Vagina (tissue), 2 donors: Measurements from ENCODE around the gene FBXW11.

Source experiments
- POLR2AphosphoS5 ChIP-seq, 2 donors: sonication (generic); formaldehyde crosslinking; IDR thresholded peaks; one replicate each; pipeline ENCODE4 v1.9.0; 2017; ENCODE audit warnings: antibody characterized with exemption in 2 of 2, mild to moderate bottlenecking in 2 of 2, low read depth in 1 of 2; ENCODE audit not compliant: insufficient read depth in 1 of 2
- TF ChIP-seq, protein P1 (sequence below), 3 experiments: fragments of 450-650 bp in 2 of 3; fragments of 200-600 bp in 1 of 3; sonication (generic) in 1 of 3; IDR thresholded peaks; one replicate each; pipeline ENCODE4 v1.5.1; 2017 to 2019; ENCODE audit warnings: antibody characterized with exemption in 3 of 3, mild to moderate bottlenecking in 2 of 3, moderate library complexity in 2 of 3

DNA sequence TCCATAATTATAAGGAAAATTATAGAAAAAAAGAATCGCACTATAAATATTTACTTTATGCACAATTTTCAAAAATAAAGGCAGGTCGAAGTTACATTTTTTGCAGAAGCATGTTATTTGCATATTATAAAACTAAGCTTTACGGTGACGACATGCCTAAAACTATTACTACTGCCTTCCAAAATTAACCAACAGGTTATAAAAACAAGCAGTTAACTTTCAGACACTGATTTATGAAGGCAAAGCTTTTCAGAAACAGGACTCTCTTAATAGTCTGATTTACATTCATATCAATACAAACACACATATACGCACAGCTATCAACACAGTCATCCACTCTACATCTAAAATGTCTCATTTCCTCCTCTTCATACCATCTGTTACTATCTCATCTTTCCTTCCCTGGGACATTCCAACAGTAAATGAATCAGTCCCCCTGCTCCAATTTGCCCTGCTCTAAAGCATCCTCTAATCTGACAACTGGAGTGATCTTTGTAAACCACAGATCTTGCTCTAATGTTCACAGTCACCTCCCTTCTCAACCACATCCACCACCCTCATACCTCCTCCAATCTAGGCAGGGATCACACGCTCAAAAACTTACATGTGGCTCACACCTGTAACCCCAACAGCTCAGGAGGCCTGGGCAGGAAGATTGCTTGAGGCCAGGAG lies 21.6 kb downstream of the FBXW11 start:
- TF ChIP-seq, protein P1, sequence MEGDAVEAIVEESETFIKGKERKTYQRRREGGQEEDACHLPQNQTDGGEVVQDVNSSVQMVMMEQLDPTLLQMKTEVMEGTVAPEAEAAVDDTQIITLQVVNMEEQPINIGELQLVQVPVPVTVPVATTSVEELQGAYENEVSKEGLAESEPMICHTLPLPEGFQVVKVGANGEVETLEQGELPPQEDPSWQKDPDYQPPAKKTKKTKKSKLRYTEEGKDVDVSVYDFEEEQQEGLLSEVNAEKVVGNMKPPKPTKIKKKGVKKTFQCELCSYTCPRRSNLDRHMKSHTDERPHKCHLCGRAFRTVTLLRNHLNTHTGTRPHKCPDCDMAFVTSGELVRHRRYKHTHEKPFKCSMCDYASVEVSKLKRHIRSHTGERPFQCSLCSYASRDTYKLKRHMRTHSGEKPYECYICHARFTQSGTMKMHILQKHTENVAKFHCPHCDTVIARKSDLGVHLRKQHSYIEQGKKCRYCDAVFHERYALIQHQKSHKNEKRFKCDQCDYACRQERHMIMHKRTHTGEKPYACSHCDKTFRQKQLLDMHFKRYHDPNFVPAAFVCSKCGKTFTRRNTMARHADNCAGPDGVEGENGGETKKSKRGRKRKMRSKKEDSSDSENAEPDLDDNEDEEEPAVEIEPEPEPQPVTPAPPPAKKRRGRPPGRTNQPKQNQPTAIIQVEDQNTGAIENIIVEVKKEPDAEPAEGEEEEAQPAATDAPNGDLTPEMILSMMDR (IDR thresholded peaks at IDR 0.05), result no peak
- no peak for TF ChIP-seq POLR2AphosphoS5 (IDR thresholded peaks at IDR 0.05; ENCODE audit: insufficient read depth in 1 of 2, low read depth in 1 of 2)
